ENCODE data around the gene IMP4.

The IMP4 gene

GRCh38 chr2:130358420-130359350, 16.0 kb downstream of the IMP4 start:
- DNase-seq = no peak

GRCh38 chr2:130359466-130359865, 16.8 kb downstream of the IMP4 start:
- no peak for DNase-seq

GRCh38 chr2:130363479-130363878, 20.8 kb downstream of the IMP4 start:
- DNase-seq = no peak

- no peak for DNase-seq
Observed at GRCh38 chr2:130365075-130365474, 22.4 kb downstream of the IMP4 start.

- no peak for DNase-seq
Observed at GRCh38 chr2:130365963-130366362, 23.3 kb downstream of the IMP4 start.

GRCh38 chr2:130366720-130367119, 24.0 kb downstream of the IMP4 start:
- DNase-seq = no peak

- DNase-seq = no peak
Observed at GRCh38 chr2:130368786-130369185, 26.1 kb downstream of the IMP4 start.

GRCh38 chr2:130369311-130369964, 26.7 kb downstream of the IMP4 start:
- DNase-seq = no peak

GRCh38 chr2:130369965-130370341, 27.3 kb downstream of the IMP4 start:
- no peak for DNase-seq

- DNase-seq = no peak
Observed at GRCh38 chr2:130370490-130370889, 27.8 kb downstream of the IMP4 start.

GRCh38 chr2:130371723-130372054, 29.0 kb downstream of the IMP4 start:
- DNase-seq = peak; percentile 59

- DNase-seq = peak; percentile 58
Observed at GRCh38 chr2:130372055-130372832, 29.5 kb downstream of the IMP4 start.

- DNase-seq = peak; percentile 53
Observed at GRCh38 chr2:130372833-130373807, 30.4 kb downstream of the IMP4 start.

- no peak for DNase-seq
Observed at GRCh38 chr2:130373808-130374365, 31.2 kb downstream of the IMP4 start.

- no peak for DNase-seq
Observed at GRCh38 chr2:130374587-130375290, 32.0 kb downstream of the IMP4 start.

- DNase-seq = no peak
Observed at GRCh38 chr2:130375291-130376266, 32.9 kb downstream of the IMP4 start.

- DNase-seq = no peak
Observed at GRCh38 chr2:130376433-130377293, 34.0 kb downstream of the IMP4 start.

GRCh38 chr2:130377491-130377890, 34.8 kb downstream of the IMP4 start:
- DNase-seq = no peak

Data from DMS79 treated with DMSO at 0.1 percent for 48 hours (cell line).